ENCODE results near the gene FXYD3.

The FXYD3 gene

DNA sequence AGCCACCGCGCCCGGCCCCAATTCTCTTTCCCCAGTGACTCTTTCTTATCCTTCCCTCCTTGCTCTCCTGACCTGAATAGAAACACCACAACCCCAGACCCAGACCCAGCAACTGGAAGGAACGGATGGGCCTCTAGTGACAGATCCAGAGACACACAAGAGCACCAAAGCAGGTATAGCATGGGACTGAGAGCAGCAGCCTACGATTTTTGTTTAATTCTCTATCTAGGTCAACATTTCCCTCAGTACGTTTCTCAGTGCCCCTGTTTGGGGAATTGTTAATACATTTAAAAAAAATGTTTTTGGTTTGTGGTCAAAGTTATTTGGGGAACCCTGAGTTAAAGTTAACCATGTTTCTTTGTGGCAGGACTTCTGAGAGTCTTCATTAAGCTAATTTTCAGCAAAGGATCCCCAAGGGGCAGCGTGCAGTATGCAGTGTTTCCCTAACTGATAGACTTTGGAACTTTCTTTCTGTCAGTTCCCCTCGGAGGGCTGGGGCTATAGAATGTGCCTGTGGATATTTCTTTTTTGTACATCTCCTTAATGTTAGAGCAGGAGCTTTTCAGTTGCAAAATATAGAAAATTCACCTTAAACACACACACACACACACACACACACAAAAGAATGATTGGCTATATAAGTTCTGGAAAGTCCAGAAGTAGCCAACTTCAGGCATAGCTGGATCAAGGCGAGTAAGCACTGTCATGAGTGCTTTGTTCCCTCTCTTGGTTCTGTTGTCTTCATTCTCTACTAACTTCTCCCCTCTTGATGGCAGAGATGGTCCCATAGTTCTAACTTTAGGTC is 45.2 kb downstream of the FXYD3 start:
- DNase-seq (ENCODE audit: low read depth): no peak

GRCh38 chr19:35161434-35161743 is 45.8 kb downstream of the FXYD3 start:
- no peak for DNase-seq (ENCODE audit: low read depth)

GRCh38 chr19:35162471-35163326 is 47.1 kb downstream of the FXYD3 start:
- no peak for DNase-seq (ENCODE audit: low read depth)

- DNase-seq (ENCODE audit: low read depth): no peak
These were observed 48.8 kb downstream of the FXYD3 start for GRCh38 chr19:35164418-35164817.

DNA sequence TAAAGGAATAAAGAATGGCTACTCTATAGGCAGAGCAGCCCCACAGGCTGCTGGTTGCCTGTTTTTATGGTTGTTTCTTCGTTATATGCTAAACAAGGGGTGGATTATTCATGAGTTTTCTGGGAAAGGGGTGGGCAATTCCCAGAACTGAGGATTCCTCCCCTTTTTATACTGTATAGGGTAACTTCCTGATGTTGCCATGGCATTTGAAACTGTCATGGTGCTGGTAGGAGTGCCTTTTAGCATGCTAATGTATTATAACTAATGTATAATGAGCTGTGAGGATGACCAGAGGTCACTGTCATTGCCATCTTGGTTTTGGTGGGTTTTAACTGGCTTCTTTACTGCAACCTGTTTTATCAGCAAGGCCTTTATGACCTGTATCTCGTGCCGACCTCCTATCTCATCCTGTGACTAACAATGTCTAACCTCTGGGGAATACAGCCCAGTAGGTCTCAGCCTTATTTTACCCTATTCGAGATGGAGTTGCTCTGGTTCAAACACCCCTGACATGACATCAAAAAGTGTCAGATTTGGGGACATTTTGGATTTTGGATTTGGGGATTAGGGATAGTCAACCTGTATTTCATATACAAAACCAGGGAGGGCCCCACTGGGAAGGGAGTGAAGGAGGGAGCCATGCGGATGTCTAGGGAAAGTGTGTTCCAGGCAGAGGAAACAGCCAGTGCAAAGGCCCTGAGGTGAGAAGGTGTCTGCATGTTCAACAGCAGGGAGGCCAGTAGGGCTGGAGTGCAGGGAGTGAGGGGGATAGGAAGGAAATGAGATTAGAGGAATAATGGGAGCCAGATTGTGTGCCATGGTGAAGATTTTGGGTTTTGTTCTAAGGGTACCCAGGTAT is 49.8 kb downstream of the FXYD3 start:
- DNase-seq (ENCODE audit: low read depth): no peak

- no peak for DNase-seq (ENCODE audit: low read depth)
These were observed 50.8 kb downstream of the FXYD3 start for GRCh38 chr19:35166100-35167063.

GRCh38 chr19:35167251-35168119 is 51.9 kb downstream of the FXYD3 start:
- no peak for DNase-seq (ENCODE audit: low read depth)

DNA sequence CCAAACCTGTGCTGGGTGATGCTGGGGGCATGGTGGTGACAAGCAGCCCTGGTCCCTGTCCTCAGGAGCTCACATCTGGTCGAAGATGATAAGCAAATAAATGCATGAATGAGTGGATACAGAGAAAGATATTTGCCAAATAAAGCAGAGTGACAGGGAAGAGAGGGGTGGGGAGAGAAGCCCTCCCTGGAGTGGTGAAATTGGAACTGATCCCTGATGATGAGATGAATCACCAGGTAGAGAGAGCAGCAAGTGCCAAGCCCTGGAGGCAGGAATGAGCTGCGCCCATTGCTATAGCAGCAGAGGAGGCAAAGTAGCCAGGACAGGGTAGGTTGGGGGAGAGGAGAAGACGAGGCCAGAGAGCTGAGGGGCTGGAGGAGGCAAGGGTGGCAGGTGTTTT is 52.6 kb downstream of the FXYD3 start:
- no peak for DNase-seq (ENCODE audit: low read depth)

- no peak for DNase-seq (ENCODE audit: low read depth)
These were observed 53.8 kb downstream of the FXYD3 start for GRCh38 chr19:35169221-35169995.

DNA sequence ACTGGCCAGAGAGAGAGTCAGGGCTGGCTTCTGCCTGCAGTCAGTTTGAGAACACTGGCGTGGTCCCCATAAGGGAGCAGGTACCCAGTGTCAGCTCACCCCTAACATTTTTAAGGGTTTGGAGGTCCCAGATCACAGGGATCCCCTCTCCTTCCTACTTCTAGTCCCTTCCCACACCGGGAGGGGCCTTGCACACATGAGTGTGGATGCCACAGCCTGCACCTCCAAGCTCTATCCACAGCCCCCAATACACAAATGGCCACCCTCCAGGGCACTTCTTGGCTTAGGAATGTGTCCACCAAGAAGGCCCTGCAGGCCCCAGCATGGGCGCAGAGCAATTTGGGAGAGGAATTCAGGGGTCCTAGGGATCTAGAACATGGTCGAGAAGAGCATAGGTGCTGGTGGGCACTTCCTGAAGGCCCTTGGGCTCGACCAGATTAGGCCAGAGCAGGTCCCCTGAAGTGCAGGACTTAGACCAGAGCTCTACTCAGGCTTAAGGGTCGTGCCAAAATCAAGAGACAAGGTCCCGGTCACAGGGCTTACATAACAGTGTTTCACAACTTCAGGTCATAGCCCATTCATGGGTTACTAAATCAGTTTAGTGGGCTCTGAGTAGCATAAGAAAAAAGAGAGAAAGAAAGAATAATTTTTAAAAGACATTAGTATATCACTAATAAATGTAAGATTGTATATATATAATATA is 54.9 kb downstream of the FXYD3 start:
- no peak for DNase-seq (ENCODE audit: low read depth)

GRCh38 chr19:35171730-35172129 is 56.1 kb downstream of the FXYD3 start:
- DNase-seq (ENCODE audit: low read depth): no peak
